ENCODE data around the gene CMTM7. TPM values are rescaled to one million over a fixed set of nuclear protein-coding genes. Genes with fewer than 3 reads are reported as not detected.

Gene CMTM7
- total RNA-seq, 2 donors from 2014 or later: 15.6 to 33.1 TPM

DNA sequence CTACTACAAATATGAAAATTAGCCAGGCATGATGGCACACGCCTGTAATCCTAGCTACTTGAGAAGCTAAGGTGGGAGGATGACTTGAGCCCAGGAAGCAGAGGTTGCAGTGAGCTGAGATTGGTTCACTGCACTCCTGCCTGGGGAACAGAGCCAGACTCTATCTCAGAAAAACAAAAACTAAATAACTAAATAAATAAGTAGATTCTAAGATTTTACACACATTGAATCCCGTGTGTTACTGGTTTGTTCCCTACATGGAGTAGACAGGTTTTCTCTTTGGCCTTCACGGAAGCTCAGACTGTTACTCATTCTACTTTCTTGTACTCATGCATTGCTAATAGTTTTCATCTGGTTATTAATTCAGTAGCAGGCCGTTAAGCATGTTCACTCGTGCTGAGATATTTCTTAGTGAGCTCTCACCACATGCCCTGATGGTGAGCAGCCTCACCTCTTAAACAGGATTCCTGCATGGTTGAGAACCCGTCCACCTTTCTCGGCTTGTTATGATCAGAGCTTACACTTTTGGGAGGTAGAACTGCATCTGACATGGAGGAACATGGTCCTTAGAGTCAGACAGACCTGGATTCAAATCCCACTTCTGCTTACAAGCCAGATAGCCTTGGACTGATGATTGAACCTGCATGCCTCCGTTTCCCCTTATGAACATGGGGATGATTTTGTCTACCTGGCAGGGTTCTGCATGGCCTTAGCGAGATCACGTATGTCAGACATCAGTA lies 49.1 kb downstream of the CMTM7 start:
- intact Hi-C loops (cut with DNase I): no loop called here
- WGBS: 71% methylated on average over 10 of the region's 10 CpGs
- H3K36me3 ChIP-seq: no peaks in the 10 kb centered on the region
- H3K27me3 ChIP-seq (replicated peaks; ENCODE audit: insufficient read depth): no peaks in the 10 kb centered on the region
- TF ChIP-seq, protein P1, sequence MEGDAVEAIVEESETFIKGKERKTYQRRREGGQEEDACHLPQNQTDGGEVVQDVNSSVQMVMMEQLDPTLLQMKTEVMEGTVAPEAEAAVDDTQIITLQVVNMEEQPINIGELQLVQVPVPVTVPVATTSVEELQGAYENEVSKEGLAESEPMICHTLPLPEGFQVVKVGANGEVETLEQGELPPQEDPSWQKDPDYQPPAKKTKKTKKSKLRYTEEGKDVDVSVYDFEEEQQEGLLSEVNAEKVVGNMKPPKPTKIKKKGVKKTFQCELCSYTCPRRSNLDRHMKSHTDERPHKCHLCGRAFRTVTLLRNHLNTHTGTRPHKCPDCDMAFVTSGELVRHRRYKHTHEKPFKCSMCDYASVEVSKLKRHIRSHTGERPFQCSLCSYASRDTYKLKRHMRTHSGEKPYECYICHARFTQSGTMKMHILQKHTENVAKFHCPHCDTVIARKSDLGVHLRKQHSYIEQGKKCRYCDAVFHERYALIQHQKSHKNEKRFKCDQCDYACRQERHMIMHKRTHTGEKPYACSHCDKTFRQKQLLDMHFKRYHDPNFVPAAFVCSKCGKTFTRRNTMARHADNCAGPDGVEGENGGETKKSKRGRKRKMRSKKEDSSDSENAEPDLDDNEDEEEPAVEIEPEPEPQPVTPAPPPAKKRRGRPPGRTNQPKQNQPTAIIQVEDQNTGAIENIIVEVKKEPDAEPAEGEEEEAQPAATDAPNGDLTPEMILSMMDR (IDR thresholded peaks at IDR 0.05): no peak
- no peak for TF ChIP-seq POLR2A (IDR thresholded peaks at IDR 0.05)
- TF ChIP-seq POLR2AphosphoS5 (IDR thresholded peaks at IDR 0.05): no peak
- no peak overlapping the region for H3K27ac ChIP-seq
- no peaks in the 10 kb centered on the region for H3K9me3 ChIP-seq
- no peak for DNase-seq (ENCODE audit: low spot score)
- H3K4me1 ChIP-seq (replicated peaks): no peaks in the 10 kb centered on the region
- H3K4me3 ChIP-seq: no peak overlapping the region

DNA sequence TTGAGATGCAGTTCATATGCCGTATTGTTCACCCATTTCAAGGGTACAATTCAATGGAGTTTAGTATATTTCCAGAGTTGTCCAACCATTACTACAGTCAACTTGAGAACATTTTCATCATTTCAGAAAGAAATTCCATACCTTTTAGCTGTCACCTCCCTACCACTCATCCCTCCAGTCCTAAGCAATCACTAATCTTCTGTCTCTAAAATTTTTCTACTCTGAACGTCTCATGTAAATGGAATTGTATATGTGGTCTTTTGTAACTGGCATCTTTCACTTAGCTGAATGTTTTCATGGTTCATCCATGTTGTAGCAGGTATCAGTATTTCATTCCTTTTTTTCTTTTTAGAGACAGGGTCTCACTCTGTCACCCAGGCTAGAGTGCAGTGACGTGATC lies 51.1 kb downstream of the CMTM7 start:
- TF ChIP-seq, protein P1 (IDR thresholded peaks at IDR 0.05): no peak
- TF ChIP-seq POLR2A (IDR thresholded peaks at IDR 0.05) (no peak), POLR2AphosphoS5 (IDR thresholded peaks at IDR 0.05) (no peak)
- Histone ChIP-seq H3K9me3 (no peaks in the 10 kb centered on the region), H3K27me3 (replicated peaks; ENCODE audit: insufficient read depth) (no peaks in the 10 kb centered on the region), H3K4me3 (no peak overlapping the region), H3K4me1 (replicated peaks) (no peaks in the 10 kb centered on the region), H3K36me3 (no peaks in the 10 kb centered on the region), H3K27ac (no peak overlapping the region)
- WGBS: 94% methylated on average over 3 of the region's 3 CpGs
- DNase-seq (ENCODE audit: low spot score): no peak
- intact Hi-C loops (cut with DNase I): no loop called here

DNA sequence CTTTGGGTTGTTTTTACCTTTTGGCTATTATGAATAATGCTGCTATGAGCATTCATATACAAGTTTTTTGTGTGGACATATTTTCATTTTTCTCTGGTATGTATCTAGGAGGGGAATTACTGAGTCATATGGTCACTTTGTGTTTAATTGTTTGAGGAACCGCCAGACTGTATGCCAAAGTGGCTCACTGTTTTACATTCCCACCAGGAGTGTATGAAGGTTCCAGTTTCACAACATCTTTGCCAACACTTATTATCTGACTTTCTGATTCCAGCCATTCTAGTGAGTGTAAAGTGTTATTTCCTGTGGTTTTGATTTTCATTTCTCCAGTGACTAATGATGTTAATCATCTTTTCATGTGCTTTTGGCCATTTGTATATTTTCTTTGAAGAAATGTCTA lies 51.8 kb downstream of the CMTM7 start:
- 46% methylated on average over 1 of the region's 1 CpG for WGBS
- intact Hi-C loops (cut with DNase I): no loop called here
- Histone ChIP-seq H3K4me1 (replicated peaks) (no peaks in the 10 kb centered on the region), H3K27me3 (replicated peaks; ENCODE audit: insufficient read depth) (no peaks in the 10 kb centered on the region), H3K9me3 (no peaks in the 10 kb centered on the region), H3K27ac (no peak overlapping the region), H3K36me3 (no peaks in the 10 kb centered on the region), H3K4me3 (no peak overlapping the region)
- no peak for DNase-seq (ENCODE audit: low spot score)
- TF ChIP-seq POLR2AphosphoS5 (IDR thresholded peaks at IDR 0.05): no peak
- TF ChIP-seq, protein P1 (IDR thresholded peaks at IDR 0.05): no peak

DNA sequence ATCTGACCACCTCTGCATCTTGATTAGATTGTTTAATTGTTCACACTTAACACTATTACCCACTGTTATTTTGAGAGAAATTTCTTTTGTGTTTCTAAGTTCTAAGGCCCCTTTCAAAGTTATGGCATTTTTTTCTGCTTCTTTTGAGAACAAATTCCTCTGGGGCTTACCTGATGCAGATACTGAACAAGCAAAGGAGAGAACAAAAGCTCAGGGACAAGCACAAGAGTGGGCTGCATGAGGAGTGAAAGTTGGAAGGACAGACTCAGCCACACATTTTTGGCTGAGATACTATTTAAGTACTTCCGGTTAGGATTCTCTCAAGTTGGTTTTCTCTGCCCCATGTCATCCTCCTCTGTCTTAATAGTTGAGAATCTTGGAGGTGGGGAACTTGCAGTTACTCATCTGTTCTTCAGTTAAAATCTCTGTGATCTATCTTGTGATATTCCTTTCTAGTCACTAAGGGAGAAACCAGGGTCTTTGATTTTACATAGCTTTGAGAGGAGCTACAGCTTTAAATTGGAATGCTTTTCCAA lies 56.3 kb downstream of the CMTM7 start:
- intact Hi-C loops (cut with DNase I): no loop called here
- TF ChIP-seq POLR2AphosphoS5 (IDR thresholded peaks at IDR 0.05) (no peak), POLR2A (IDR thresholded peaks at IDR 0.05) (no peak)
- TF ChIP-seq, protein P1 (IDR thresholded peaks at IDR 0.05): no peak
- Histone ChIP-seq H3K4me1 (replicated peaks) (no peaks in the 10 kb centered on the region), H3K27ac (no peak overlapping the region), H3K9me3 (no peaks in the 10 kb centered on the region), H3K36me3 (no peaks in the 10 kb centered on the region), H3K4me3 (no peak overlapping the region), H3K27me3 (replicated peaks; ENCODE audit: insufficient read depth) (no peaks in the 10 kb centered on the region)
- WGBS: 81% methylated on average over 1 of the region's 1 CpG
- no peak for DNase-seq (ENCODE audit: low spot score)
